Endothelial cell of umbilical vein (primary cell): ENCODE results near the gene ELF4. TPM values are rescaled to one million over a fixed set of nuclear protein-coding genes. Genes with fewer than 3 reads are reported as not detected.
A peak's percentile ranks its signal among the peaks of the same experiment; 100 is the strongest.

Experiments used
- BruUV-seq: library from RNA; stranded (reverse); fragments of 400-500 nt; replicated peaks from 2 replicates; lab custom pipeline; 2021; lab: Mats Ljungman, UMichigan
- CTCF ChIA-PET: fragments of 300-600, 350-600 bp; sonication (Branson Sonifier 250); formaldehyde crosslinking; loops from one replicate; lab custom pipeline; 2021; ENCODE audit warnings: antibody characterized with exemption, inconsistent platforms; lab: Charles Lee
- POLR2A ChIA-PET: fragments of 300-600, 350-600 bp; sonication (Branson Sonifier 250); formaldehyde crosslinking; loops from one replicate; lab custom pipeline; 2021; ENCODE audit warnings: antibody characterized with exemption, inconsistent platforms; lab: Charles Lee
- DNase-seq: peaks from one replicate; pipeline ENCODE4 v3.0.0-alpha.2; 2011; ENCODE audit warnings: low read depth, low spot score
- FAIRE-seq: peaks from 2 replicates; lab custom pipeline; 2011; peaks lifted over from hg19 to GRCh38; lab: Jason Lieb, UNC
- H2AFZ ChIP-seq: 2 replicates; pipeline ENCODE4 v1.6.0; 2012; ENCODE audit warnings: low read depth, low read length, control low read depth, inconsistent platforms
- H3K27ac ChIP-seq: 2 replicates; pipeline ENCODE4 v1.5.1; 2011; ENCODE audit warnings: low read depth, mild to moderate bottlenecking, control low read depth, low read length, moderate library complexity; ENCODE audit not compliant: insufficient read depth
- H3K27me3 ChIP-seq, 2 experiments: 2 replicates each; pipeline versions ENCODE4 v1.6.0 to v1.6.1; 2011; ENCODE audit warnings: low read length in 2 of 2, mixed read lengths in 1 of 2; ENCODE audit not compliant: control insufficient read depth in 2 of 2, insufficient read depth in 2 of 2
- H3K36me3 ChIP-seq, 2 experiments: 2 replicates in 1 of 2; 3 replicates in 1 of 2; pipeline ENCODE4 v1.5.1; 2011; ENCODE audit warnings: low read length in 2 of 2, mild to moderate bottlenecking in 1 of 2, moderate library complexity in 1 of 2; ENCODE audit not compliant: control insufficient read depth in 2 of 2, insufficient read depth in 2 of 2; ENCODE audit errors: extremely low read depth in 1 of 2
- H3K4me1 ChIP-seq: 3 replicates; pipeline ENCODE4 v1.5.1; 2011; ENCODE audit warnings: mild to moderate bottlenecking, low read length; ENCODE audit not compliant: control insufficient read depth, insufficient read depth; ENCODE audit errors: extremely low read depth
- H3K4me2 ChIP-seq: 2 replicates; pipeline ENCODE4 v1.6.1; 2011; ENCODE audit warnings: low read length, control low read depth, mixed read lengths; ENCODE audit not compliant: insufficient read depth
- H3K4me3 ChIP-seq, 3 experiments: fragments of 200-600 bp in 1 of 3; sonication (generic), shearing (Covaris generic) in 1 of 3; replicated peaks in 1 of 3; 2 replicates each; pipeline ENCODE4 v1.5.1; 2011 to 2016; ENCODE audit warnings: control low read depth in 3 of 3, low read length in 3 of 3, mild to moderate bottlenecking in 2 of 3, inconsistent platforms in 1 of 3, low read depth in 1 of 3, moderate library complexity in 1 of 3; ENCODE audit not compliant: insufficient read depth in 1 of 3
- H3K79me2 ChIP-seq: 2 replicates; pipeline ENCODE4 v1.6.0; 2012; ENCODE audit warnings: low read length, inconsistent platforms; ENCODE audit not compliant: control insufficient read depth, insufficient read depth
- H3K9ac ChIP-seq: replicated peaks from 2 replicates; pipeline ENCODE3; 2011; ENCODE audit warnings: low read length, control low read depth; ENCODE audit not compliant: insufficient read depth; ENCODE audit errors: extremely low read depth
- H3K9me1 ChIP-seq: replicated peaks from 3 replicates; pipeline ENCODE4 v1.6.0; 2011; ENCODE audit warnings: mild to moderate bottlenecking, low read length; ENCODE audit not compliant: control insufficient read depth, insufficient read depth; ENCODE audit errors: extremely low read depth
- H3K9me3 ChIP-seq: replicated peaks from 2 replicates; pipeline ENCODE4 v1.5.1; 2012; ENCODE audit warnings: low read length, inconsistent platforms; ENCODE audit not compliant: control insufficient read depth, insufficient read depth
- H4K20me1 ChIP-seq: replicated peaks from 2 replicates; pipeline ENCODE3; 2011; ENCODE audit warnings: mild to moderate bottlenecking, low read length; ENCODE audit not compliant: control insufficient read depth, insufficient read depth; ENCODE audit errors: extremely low read depth
- CTCF ChIP-seq, 2 donors: IDR thresholded peaks; 1 replicate in 1 of 2; 2 replicates in 1 of 2; pipeline ENCODE4 v1.5.1; 2011; ENCODE audit warnings: low read length in 2 of 2, mild to moderate bottlenecking in 2 of 2, moderate library complexity in 2 of 2, control low read depth in 1 of 2, inconsistent platforms in 1 of 2, low read depth in 1 of 2; ENCODE audit not compliant: insufficient read depth in 1 of 2; ENCODE audit errors: extremely low read depth in 1 of 2
- MYC ChIP-seq: IDR thresholded peaks from one replicate; pipeline ENCODE4 v1.6.1; 2011; ENCODE audit warnings: mild to moderate bottlenecking, low read depth, low read length
- POLR2AphosphoS5 ChIP-seq: IDR thresholded peaks from 2 replicates; pipeline ENCODE4 v1.6.1; 2012; ENCODE audit warnings: low read depth, mild to moderate bottlenecking, control low read depth, low read length, moderate library complexity; ENCODE audit not compliant: insufficient read depth
- dilution Hi-C: fragments of 300-500 bp; cut with MboI; formaldehyde crosslinking; loops from one replicate; pipeline ENCODE4 v1.15.0; 2019; ENCODE audit warnings: low sequenced_read_pairs; ENCODE audit not compliant: extremely low pct_ligation_motif_present
- intact Hi-C: fragments of 100-400 bp; cut with micrococcal nuclease; formaldehyde crosslinking; loops from one replicate; pipeline ENCODE4 v1.10.0; 2022
- polyA plus RNA-seq, 4 experiments: library from polyadenylated mRNA; depleted of rRNA in 3 of 4; stranded (reverse) in 3 of 4; unstranded in 1 of 4; fragments of >200 nt; gene quantifications; 2 replicates each; pipeline versions ENCODE4 v1.2.1 to v1.2.3, GENCODE V29; 2011 to 2012; ENCODE audit warnings: missing spikeins in 1 of 4
- total RNA-seq: library from RNA; stranded (reverse); gene quantifications from 2 replicates; pipeline ENCODE4 v1.2.3, GENCODE V29; 2021

ELF4 gene
- total and polyA plus RNA-seq, 2 donors (not counting 3 experiments of a cell fraction or from before 2014, with no cell fraction given) = 31.9 to 33.4 TPM

- peak overlapping the region; percentile 48 for H3K27ac ChIP-seq
- FAIRE-seq (peak; percentile 82), DNase-seq (peak; percentile 59)
- no peaks in the 10 kb centered on the region for H3K27me3 ChIP-seq
- intact Hi-C loops (loop anchor here (1.0 to 5.0 kb wide), 6 partner anchors 78 to 459 kb away; partner anchors contain the start of gene BCORL1), dilution Hi-C loops (no loop called here)
- H4K20me1 ChIP-seq = no peaks in the 10 kb centered on the region
- peaks cover 0 to 3% of the 10 kb centered on the region in 2 experiments for H3K36me3 ChIP-seq
- H3K4me2 ChIP-seq = peak overlapping the region; percentile 41
- no peaks in the 10 kb centered on the region for H3K9me1 ChIP-seq
- ChIA-PET POLR2A (interaction anchor here (0.7 to 1.1 kb wide), 2 partner anchors 61 to 104 kb away, joined by 3 read pairs; no protein-coding TSS in a partner anchor), CTCF (interaction anchor here (0.6 to 2.7 kb wide), 58 partner anchors 9 to 464 kb away, joined by 3 to 57 read pairs (median 3); partner anchors contain the start of genes APLN, RAB33A and UTP14A)
- TF ChIP-seq CTCF (IDR thresholded peaks at IDR 0.05; ENCODE audit: extremely low read depth in 1 of 2, insufficient read depth in 1 of 2, low read depth in 1 of 2, low read length in 2 of 2) (peak; percentile 62 to 69), MYC (no peak), POLR2AphosphoS5 (peak; percentile 37)
- peak overlapping the region; percentile 57 for H3K9ac ChIP-seq
- H3K9me3 ChIP-seq = no peaks in the 10 kb centered on the region
- H2AFZ ChIP-seq = peak overlapping the region; percentile 78
- H3K4me1 ChIP-seq = peaks cover 7% of the 10 kb centered on the region
- H3K79me2 ChIP-seq = no peaks in the 10 kb centered on the region
- BruUV-seq = no TSS peak
- peak overlapping the region; percentile 28 to 51 (median 31) for H3K4me3 ChIP-seq
Measured at GRCh38 chrX:130060122-130061069, 49.9 kb downstream of the ELF4 start.
